HG03342 (cell line): Measurements from ENCODE around the gene EIF4E3.

Experiments
- ATAC-seq: cut with Tn5 transposase; IDR thresholded peaks from one replicate; pipeline ENCODE4 v1.9.1; 2021; ENCODE audit warnings: mild to moderate bottlenecking, moderate library complexity; ENCODE audit not compliant: unreplicated experiment

The EIF4E3 gene

GRCh38 chr3:71651625-71652024 lies 73.6 kb downstream of the EIF4E3 start:
- ATAC-seq, result no peak

- no peak for ATAC-seq
Observed at GRCh38 chr3:71650372-71650771, 74.8 kb downstream of the EIF4E3 start.

DNA sequence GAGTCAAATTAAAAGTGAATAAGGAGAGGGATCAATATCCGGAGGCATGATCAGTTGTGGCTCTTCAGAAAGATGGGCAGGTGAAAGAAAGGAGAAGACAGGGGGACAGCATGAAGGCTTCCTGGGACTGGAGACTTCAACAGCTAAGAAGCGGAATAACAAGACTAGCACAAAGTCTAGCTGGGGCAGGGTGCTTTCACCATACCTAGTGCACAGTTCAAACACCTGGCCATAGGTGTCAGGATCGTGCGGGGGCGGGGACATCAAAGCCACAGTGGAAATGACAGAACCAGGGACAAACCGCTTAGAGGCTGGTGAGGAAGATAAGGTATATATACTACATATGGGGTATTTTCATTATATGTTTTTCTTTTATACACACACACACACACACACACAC lies 75.4 kb downstream of the EIF4E3 start:
- ATAC-seq, result no peak

DNA sequence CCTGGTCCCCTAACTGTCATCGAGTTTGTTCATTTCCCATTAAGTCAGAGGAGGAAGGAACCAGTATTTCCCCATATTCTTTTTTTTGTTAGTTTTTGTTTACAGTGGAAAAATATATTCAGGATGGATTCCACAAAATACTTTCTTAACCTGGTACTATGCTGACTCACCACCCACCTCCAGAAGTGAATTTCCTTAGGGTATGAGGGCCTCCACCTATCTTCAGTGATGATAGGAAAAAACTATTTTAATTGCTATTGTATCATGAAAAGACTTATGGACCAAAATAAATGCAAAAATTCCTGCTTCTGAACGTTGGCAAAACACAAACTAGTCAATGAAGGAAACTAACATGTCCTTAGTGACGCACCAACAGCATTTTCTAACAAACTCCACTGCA lies 77.5 kb downstream of the EIF4E3 start:
- no peak for ATAC-seq

GRCh38 chr3:71646971-71647370 lies 78.2 kb downstream of the EIF4E3 start:
- no peak for ATAC-seq

GRCh38 chr3:71645140-71645539 lies 80.1 kb downstream of the EIF4E3 start:
- ATAC-seq, result no peak

- peak; percentile 58 for ATAC-seq
Observed at GRCh38 chr3:71641674-71642073, 83.5 kb downstream of the EIF4E3 start.

GRCh38 chr3:71640331-71640983 lies 84.7 kb downstream of the EIF4E3 start:
- no peak for ATAC-seq

GRCh38 chr3:71636482-71636881 lies 88.7 kb downstream of the EIF4E3 start:
- ATAC-seq, result no peak

DNA sequence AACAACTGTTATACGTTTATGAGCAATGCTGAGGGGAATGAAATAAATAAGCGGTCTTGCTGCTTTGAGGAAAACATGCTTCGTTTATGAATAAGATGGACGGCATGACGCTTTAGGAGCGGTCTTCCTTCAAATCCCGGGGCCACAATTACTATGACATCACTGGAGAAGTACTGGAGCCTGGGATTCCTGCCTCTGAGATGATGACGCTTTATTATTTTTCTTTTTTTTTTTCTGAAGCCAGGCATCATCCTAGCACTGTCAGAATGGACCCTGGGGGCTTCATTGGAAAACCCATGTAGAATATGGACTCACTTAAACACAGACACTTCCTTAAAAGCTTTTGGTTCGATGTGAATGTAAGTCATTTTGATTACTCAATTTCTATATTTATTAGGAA lies 89.2 kb downstream of the EIF4E3 start:
- no peak for ATAC-seq

- ATAC-seq, result no peak
Observed at GRCh38 chr3:71634671-71635070, 90.5 kb downstream of the EIF4E3 start.

DNA sequence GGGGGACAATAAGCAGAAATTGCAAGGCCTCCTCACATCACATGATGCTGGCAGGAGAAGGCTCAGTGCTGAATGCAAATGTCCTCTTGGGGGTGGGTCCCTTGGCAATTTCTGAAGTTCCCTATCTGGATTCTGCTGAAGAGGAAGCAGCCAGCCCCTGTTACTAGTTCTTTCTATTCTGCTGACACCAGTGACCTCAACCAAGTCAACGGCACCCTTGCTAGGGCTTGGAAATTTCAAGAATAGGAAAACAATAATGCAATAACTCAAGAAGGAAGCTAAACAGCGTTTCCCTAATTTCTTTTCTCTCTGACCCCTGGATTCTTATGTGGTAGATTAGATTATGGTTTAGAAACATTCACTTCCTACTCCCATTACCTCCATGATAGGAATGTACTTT lies 95.5 kb downstream of the EIF4E3 start:
- ATAC-seq, result no peak

DNA sequence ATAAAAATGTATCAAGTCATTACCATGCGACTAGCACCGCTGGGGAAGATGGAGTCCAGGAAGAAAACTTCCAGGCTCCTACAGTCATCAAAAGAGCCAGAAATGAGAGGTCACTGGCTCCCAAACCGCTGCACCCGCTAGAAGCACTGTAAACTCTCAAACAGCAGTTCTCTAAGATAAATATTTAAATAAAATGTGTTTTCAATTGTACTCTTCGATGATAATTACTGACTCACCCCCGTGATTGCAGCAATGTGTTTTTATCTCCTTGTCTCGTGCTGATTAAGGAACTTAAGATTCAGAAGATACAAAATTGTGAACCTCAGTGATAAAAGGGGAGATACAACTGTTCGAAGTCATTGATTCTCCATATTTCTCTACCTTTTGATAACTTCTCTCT lies 95.9 kb downstream of the EIF4E3 start:
- no peak for ATAC-seq

DNA sequence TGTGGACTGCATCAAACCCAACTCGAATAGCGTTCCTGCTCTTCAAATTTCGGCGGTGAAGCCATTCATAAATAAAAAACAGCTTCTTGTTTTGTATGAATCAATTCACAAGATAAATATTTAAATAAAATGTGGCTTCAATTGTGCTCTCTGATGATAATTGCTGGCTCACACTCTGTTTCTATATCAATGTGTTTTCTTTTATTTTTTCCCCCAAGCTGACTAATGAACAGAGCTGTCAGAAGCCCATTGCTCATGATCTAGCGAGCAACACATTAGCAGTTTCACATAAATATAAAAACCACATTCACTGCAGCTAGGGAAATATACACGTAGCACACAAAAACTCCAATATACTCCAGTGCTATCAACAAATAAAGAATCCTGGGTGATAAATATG lies 96.7 kb downstream of the EIF4E3 start:
- no peak for ATAC-seq

GRCh38 chr3:71625676-71626075 lies 99.5 kb downstream of the EIF4E3 start:
- ATAC-seq, result no peak
